Stimulated activated CD4-positive, alpha-beta T cell treated with anti-CD3 and anti-CD28 coated beads, Interleukin-15, amount 100 ng/mL, for 48 hours (primary cell): ENCODE measurements around the gene RSRC1.
"Not testable (repeated sequence)": the region's sequence is repeated elsewhere in the genome, so short reads cannot be mapped to it uniquely, and the experiment has no call there.

Source experiments
- DNase-seq, 2 donors: peaks; one replicate each; pipeline ENCODE4 v3.0.0-alpha.2; 2020; ENCODE audit warnings: low read depth in 2 of 2

Gene RSRC1

GRCh38 chr3:158100681-158101080 is 9.2 kb upstream of the RSRC1 start:
- no peak for DNase-seq

- DNase-seq, result no peak
Measured at GRCh38 chr3:158101335-158102241, 8.3 kb upstream of the RSRC1 start.

- DNase-seq, result no peak
Measured at GRCh38 chr3:158102242-158103080, 7.4 kb upstream of the RSRC1 start.

- no peak for DNase-seq
Measured at GRCh38 chr3:158103081-158103886, 6.6 kb upstream of the RSRC1 start.

- no peak for DNase-seq
Measured at GRCh38 chr3:158103887-158104327, 6.0 kb upstream of the RSRC1 start.

GRCh38 chr3:158104431-158104921 is 5.4 kb upstream of the RSRC1 start:
- DNase-seq, result no peak

- DNase-seq, result no peak
Measured at GRCh38 chr3:158105119-158105709, 4.7 kb upstream of the RSRC1 start.

GRCh38 chr3:158105710-158106253 is 4.1 kb upstream of the RSRC1 start:
- no peak for DNase-seq

- DNase-seq, result no peak
Measured at GRCh38 chr3:158106766-158107471, 3.0 kb upstream of the RSRC1 start.

GRCh38 chr3:158107605-158108444 is 2.1 kb upstream of the RSRC1 start:
- DNase-seq, result no peak

- DNase-seq, result no peak
Measured at GRCh38 chr3:158108445-158108985, 1.4 kb upstream of the RSRC1 start.

- no peak for DNase-seq
Measured at GRCh38 chr3:158109295-158109803, 540 bp upstream of the RSRC1 start.

GRCh38 chr3:158110658-158111018 is 749 bp downstream of the RSRC1 start:
- no peak for DNase-seq

- DNase-seq, result no peak
Measured at GRCh38 chr3:158111861-158112260, 2.0 kb downstream of the RSRC1 start.

- not testable (repeated sequence) for DNase-seq
Measured at GRCh38 chr3:158113595-158113994, 3.7 kb downstream of the RSRC1 start.

- no peak for DNase-seq
Measured at GRCh38 chr3:158120330-158120729, 10.4 kb downstream of the RSRC1 start.

- DNase-seq, result no peak
Measured at GRCh38 chr3:158121295-158121694, 11.4 kb downstream of the RSRC1 start.

- DNase-seq, result not testable (repeated sequence)
Measured at GRCh38 chr3:158122721-158123120, 12.8 kb downstream of the RSRC1 start.
